HCT116 (cell line): ENCODE results near the gene TELO2. TPM values are rescaled to one million over a fixed set of nuclear protein-coding genes. Genes with fewer than 3 reads are reported as not detected.

Source experiments
- ATAC-seq: fragments of 200-7000 bp; cut with Tn5 transposase; 2 replicates; pipeline ENCODE4 v1.9.1; 2020; ENCODE audit warnings: mild to moderate bottlenecking, moderate library complexity
- BruUV-seq: library from RNA; stranded (reverse); fragments of 400-500 nt; replicated peaks from 2 replicates; lab custom pipeline; 2021; lab: Mats Ljungman, UMichigan
- CTCF ChIA-PET: fragments of 300-600 bp; sonication (Branson Sonifier 250); formaldehyde crosslinking; loops from one replicate; lab custom pipeline; 2021; ENCODE audit warnings: antibody characterized with exemption; lab: Charles Lee
- POLR2A ChIA-PET: fragments of 300-600, 350-600 bp; sonication (Branson Sonifier 250); formaldehyde crosslinking; loops from one replicate; lab custom pipeline; 2021; ENCODE audit warnings: antibody characterized with exemption; lab: Charles Lee
- RAD21 ChIA-PET, 2 experiments: fragments of 300-600 bp; sonication (Branson Sonifier 250); formaldehyde crosslinking; loops; one replicate each; lab custom pipeline; 2023; ENCODE audit warnings: low total read pairs in 2 of 2; ENCODE audit not compliant: uncharacterized antibody in 2 of 2, unreplicated experiment in 2 of 2, low non-redundant PET in 1 of 2; lab: Charles Lee
- DNase-seq: peaks from one replicate; pipeline ENCODE4 v3.0.0-alpha.2; 2010; ENCODE audit warnings: low read depth, low spot score
- H2AFZ ChIP-seq: fragments of 200-600 bp; shearing (Covaris generic), sonication (generic); 2 replicates; pipeline ENCODE4 v1.6.1; 2017; ENCODE audit warnings: low read depth, mixed run types, mixed read lengths, antibody characterized with exemption, low read length; ENCODE audit not compliant: poor library complexity, severe bottlenecking
- H3K27ac ChIP-seq: 2 replicates; pipeline ENCODE4 v1.5.1; 2012; ENCODE audit warnings: low read depth, low read length
- H3K27me3 ChIP-seq: fragments of 200-600 bp; sonication (generic); 2 replicates; pipeline ENCODE4 v1.6.1; 2016; ENCODE audit warnings: mixed run types, low read length, mixed read lengths; ENCODE audit not compliant: insufficient read depth
- H3K36me3 ChIP-seq, 2 experiments: fragments of 200-500 bp in 1 of 2; fragments of 200-600 bp in 1 of 2; sonication (Bioruptor generic) in 1 of 2; sonication (generic) in 1 of 2; 2 replicates each; pipeline versions ENCODE4 v1.5.1 to v1.6.1; 2014 to 2016; ENCODE audit warnings: low read length in 2 of 2, inconsistent platforms in 1 of 2, mixed read lengths in 1 of 2, mixed run types in 1 of 2; ENCODE audit not compliant: insufficient read depth in 2 of 2, control insufficient read depth in 1 of 2
- H3K4me1 ChIP-seq, 2 experiments: fragments of 200-600 bp in 1 of 2; sonication (generic) in 1 of 2; 2 replicates each; pipeline versions ENCODE4 v1.5.1 to v1.6.1; 2012 to 2017; ENCODE audit warnings: low read length in 2 of 2, inconsistent platforms in 1 of 2, mild to moderate bottlenecking in 1 of 2, mixed read lengths in 1 of 2, mixed run types in 1 of 2, moderate library complexity in 1 of 2; ENCODE audit not compliant: insufficient read depth in 2 of 2, control insufficient read depth in 1 of 2
- H3K4me2 ChIP-seq: fragments of 200-600 bp; sonication (generic); 2 replicates; pipeline ENCODE4 v1.6.1; 2017; ENCODE audit warnings: mixed run types, low read length, mixed read lengths
- H3K4me3 ChIP-seq, 2 experiments: fragments of 200-600 bp in 1 of 2; sonication (generic) in 1 of 2; replicated peaks in 1 of 2; 2 replicates each; pipeline ENCODE4 v1.5.1; 2011 to 2016; ENCODE audit warnings: low read length in 2 of 2, control low read depth in 1 of 2, low read depth in 1 of 2, mild to moderate bottlenecking in 1 of 2, mixed read lengths in 1 of 2, mixed run types in 1 of 2
- H3K79me2 ChIP-seq: fragments of 200-600 bp; sonication (generic); 2 replicates; pipeline ENCODE4 v1.6.1; 2017; ENCODE audit warnings: mild to moderate bottlenecking, mixed run types, low read length, moderate library complexity, mixed read lengths; ENCODE audit not compliant: insufficient read depth
- H3K9ac ChIP-seq: fragments of 200-600 bp; sonication (generic); 2 replicates; pipeline ENCODE4 v1.6.1; 2016; ENCODE audit warnings: low read length, mixed read lengths
- H3K9me2 ChIP-seq: fragments of 200-600 bp; sonication (generic), shearing (Covaris generic); 2 replicates; pipeline ENCODE4 v1.6.1; 2017; ENCODE audit warnings: mixed run types, mild to moderate bottlenecking, moderate library complexity; ENCODE audit not compliant: insufficient read depth
- H3K9me3 ChIP-seq, 2 experiments: fragments of 200-500 bp in 1 of 2; fragments of 200-600 bp in 1 of 2; sonication (Bioruptor generic) in 1 of 2; sonication (generic) in 1 of 2; 2 replicates each; pipeline ENCODE4 v1.6.1; 2014 to 2017; ENCODE audit warnings: low read length in 2 of 2, mixed read lengths in 2 of 2, inconsistent platforms in 1 of 2, low read depth in 1 of 2, mild to moderate bottlenecking in 1 of 2, mixed run types in 1 of 2, moderate library complexity in 1 of 2; ENCODE audit not compliant: control insufficient read depth in 1 of 2, insufficient read depth in 1 of 2
- H4K20me1 ChIP-seq: fragments of 200-600 bp; sonication (generic), shearing (Covaris generic); 2 replicates; pipeline ENCODE4 v1.6.1; 2017; ENCODE audit warnings: mixed run types, mild to moderate bottlenecking, moderate library complexity; ENCODE audit not compliant: insufficient read depth
- CBX3 ChIP-seq: IDR thresholded peaks from 2 replicates; pipeline ENCODE4 v1.6.1; 2012; ENCODE audit warnings: low read depth
- POLR2A ChIP-seq: IDR thresholded peaks from 2 replicates; pipeline ENCODE4 v1.7.0; 2011; ENCODE audit warnings: borderline replicate concordance; ENCODE audit not compliant: insufficient read depth, insufficient read length; ENCODE audit errors: extremely low read depth
- RAD21 ChIP-seq: IDR thresholded peaks from 2 replicates; pipeline ENCODE4 v1.6.1; 2012; ENCODE audit warnings: low read depth, mild to moderate bottlenecking
- SP1 ChIP-seq: IDR thresholded peaks from 2 replicates; pipeline ENCODE4 v1.6.1; 2012; ENCODE audit warnings: low read depth
- SRF ChIP-seq: IDR thresholded peaks from 2 replicates; pipeline ENCODE4 v1.6.1; 2012; ENCODE audit warnings: low read depth
- TCF7L2 ChIP-seq: IDR thresholded peaks from 2 replicates; pipeline ENCODE4 v1.7.0; 2011; ENCODE audit warnings: borderline replicate concordance, inconsistent platforms; ENCODE audit not compliant: insufficient read depth, insufficient read length; ENCODE audit errors: extremely low read depth
- ZFX ChIP-seq: fragments of 450-650 bp; IDR thresholded peaks from 2 replicates; pipeline ENCODE4 v1.6.1; 2017
- intact Hi-C: fragments of 100-400 bp; cut with micrococcal nuclease; formaldehyde crosslinking; loops from 2 replicates; pipeline ENCODE4 v1.10.0; 2022
- total RNA-seq: library from RNA; stranded (reverse); gene quantifications from one replicate; pipeline ENCODE4 v1.2.1, GENCODE V29; 2021; ENCODE audit not compliant: unreplicated experiment
- TF ChIP-seq, protein P1 (sequence below): IDR thresholded peaks from 2 replicates; pipeline ENCODE4 v1.6.1; 2011; ENCODE audit warnings: mild to moderate bottlenecking, low read length, moderate library complexity; ENCODE audit not compliant: insufficient replicate concordance; ENCODE audit errors: extremely low read depth
- TF ChIP-seq, protein P2 (sequence below): IDR thresholded peaks from 2 replicates; pipeline ENCODE4 v1.6.1; 2012
- TF ChIP-seq, protein P3 (sequence below): IDR thresholded peaks from 2 replicates; pipeline ENCODE4 v1.6.1; 2012

Gene TELO2
- total RNA-seq, 1 experiment from 2014 or later, result 74.3 TPM

DNA sequence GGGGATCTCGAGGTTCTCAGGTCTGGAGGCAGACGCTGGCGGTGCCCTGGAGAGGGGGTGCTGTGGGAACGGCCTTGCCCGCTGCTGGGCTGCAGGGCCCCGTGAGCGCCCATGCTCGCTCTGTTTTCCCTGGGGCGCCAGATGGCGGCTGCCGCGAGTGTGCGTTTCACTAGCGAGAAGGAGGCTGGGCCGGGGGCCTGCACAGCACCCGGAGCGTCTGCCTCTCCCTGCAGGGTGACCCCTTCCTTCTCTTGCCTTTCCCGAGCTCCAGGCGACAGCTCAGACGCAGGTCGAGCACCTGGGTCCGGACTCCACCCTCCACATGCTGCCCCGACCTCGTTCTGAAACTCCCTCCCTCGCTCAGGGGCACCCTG lies 2.7 kb downstream of the TELO2 start:
- H3K9ac ChIP-seq, result no peak overlapping the region
- BruUV-seq, result no TSS peak
- H3K4me3 ChIP-seq, result no peak overlapping the region
- peaks cover 38% of the 10 kb centered on the region for H3K79me2 ChIP-seq
- H3K36me3 ChIP-seq, result peaks cover 4 to 31% of the 10 kb centered on the region in 2 experiments; a peak in 3 of 4 replicates
- peaks cover 10 to 17% of the 10 kb centered on the region in 2 experiments for H3K4me1 ChIP-seq
- no peaks in the 10 kb centered on the region for H3K27me3 ChIP-seq
- H3K4me2 ChIP-seq, result no peak overlapping the region
- H2AFZ ChIP-seq, result no peak overlapping the region
- ChIA-PET RAD21 (no interaction called here), POLR2A (no interaction called here), CTCF (no interaction called here)
- no peak overlapping the region for H3K27ac ChIP-seq
- H3K9me2 ChIP-seq, result no peaks in the 10 kb centered on the region
- no peak for DNase-seq
- no peaks in the 10 kb centered on the region for H3K9me3 ChIP-seq
- intact Hi-C loops, result no loop called here
- TF ChIP-seq, protein P1, sequence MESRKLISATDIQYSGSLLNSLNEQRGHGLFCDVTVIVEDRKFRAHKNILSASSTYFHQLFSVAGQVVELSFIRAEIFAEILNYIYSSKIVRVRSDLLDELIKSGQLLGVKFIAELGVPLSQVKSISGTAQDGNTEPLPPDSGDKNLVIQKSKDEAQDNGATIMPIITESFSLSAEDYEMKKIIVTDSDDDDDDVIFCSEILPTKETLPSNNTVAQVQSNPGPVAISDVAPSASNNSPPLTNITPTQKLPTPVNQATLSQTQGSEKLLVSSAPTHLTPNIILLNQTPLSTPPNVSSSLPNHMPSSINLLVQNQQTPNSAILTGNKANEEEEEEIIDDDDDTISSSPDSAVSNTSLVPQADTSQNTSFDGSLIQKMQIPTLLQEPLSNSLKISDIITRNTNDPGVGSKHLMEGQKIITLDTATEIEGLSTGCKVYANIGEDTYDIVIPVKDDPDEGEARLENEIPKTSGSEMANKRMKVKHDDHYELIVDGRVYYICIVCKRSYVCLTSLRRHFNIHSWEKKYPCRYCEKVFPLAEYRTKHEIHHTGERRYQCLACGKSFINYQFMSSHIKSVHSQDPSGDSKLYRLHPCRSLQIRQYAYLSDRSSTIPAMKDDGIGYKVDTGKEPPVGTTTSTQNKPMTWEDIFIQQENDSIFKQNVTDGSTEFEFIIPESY, result no peak
- TF ChIP-seq, protein P2, sequence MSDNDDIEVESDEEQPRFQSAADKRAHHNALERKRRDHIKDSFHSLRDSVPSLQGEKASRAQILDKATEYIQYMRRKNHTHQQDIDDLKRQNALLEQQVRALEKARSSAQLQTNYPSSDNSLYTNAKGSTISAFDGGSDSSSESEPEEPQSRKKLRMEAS, result no peak
- ATAC-seq, result no peak
- no peaks in the 10 kb centered on the region for H4K20me1 ChIP-seq

DNA sequence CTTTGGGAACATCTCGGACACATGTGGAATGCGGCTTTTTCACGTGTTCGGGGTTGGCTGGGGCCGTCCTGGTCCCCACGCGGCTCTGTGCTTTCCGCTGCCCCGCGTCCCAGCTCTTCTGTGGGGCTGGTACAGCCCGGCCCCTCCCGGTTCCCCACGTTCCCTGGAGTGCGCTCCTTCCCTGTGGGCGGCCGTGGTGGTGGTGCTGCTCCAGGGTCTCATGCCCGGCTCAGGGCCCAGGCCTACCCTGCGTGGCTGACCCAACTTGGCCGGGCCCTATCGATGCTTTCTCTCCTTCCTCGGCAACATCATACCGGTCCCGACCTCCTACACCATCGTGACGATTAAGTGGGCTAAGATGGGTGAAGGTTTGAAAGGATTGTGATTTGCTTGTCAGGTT lies 3.3 kb downstream of the TELO2 start:
- no peaks in the 10 kb centered on the region for H3K27me3 ChIP-seq
- ATAC-seq (no peak), DNase-seq (no peak)
- peaks cover 6 to 37% of the 10 kb centered on the region in 2 experiments; a peak in 3 of 4 replicates for H3K36me3 ChIP-seq
- ChIA-PET CTCF (no interaction called here), RAD21 (no interaction called here), POLR2A (no interaction called here)
- H3K4me1 ChIP-seq, result peaks cover 10 to 17% of the 10 kb centered on the region in 2 experiments
- no peak overlapping the region for H3K27ac ChIP-seq
- H3K79me2 ChIP-seq, result peaks cover 38% of the 10 kb centered on the region
- no peaks in the 10 kb centered on the region for H4K20me1 ChIP-seq
- no peak overlapping the region for H3K4me3 ChIP-seq
- no peak overlapping the region for H3K4me2 ChIP-seq
- no peaks in the 10 kb centered on the region for H3K9me3 ChIP-seq
- H3K9me2 ChIP-seq, result no peaks in the 10 kb centered on the region
- TF ChIP-seq CBX3 (no peak), SRF (no peak), ZFX (no peak), SP1 (no peak), TCF7L2 (no peak), POLR2A (no peak), RAD21 (no peak)
- TF ChIP-seq, protein P3, sequence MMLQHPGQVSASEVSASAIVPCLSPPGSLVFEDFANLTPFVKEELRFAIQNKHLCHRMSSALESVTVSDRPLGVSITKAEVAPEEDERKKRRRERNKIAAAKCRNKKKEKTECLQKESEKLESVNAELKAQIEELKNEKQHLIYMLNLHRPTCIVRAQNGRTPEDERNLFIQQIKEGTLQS, result no peak
- TF ChIP-seq, protein P2, result no peak
- BruUV-seq, result no TSS peak
- no peak overlapping the region for H2AFZ ChIP-seq
- no peak overlapping the region for H3K9ac ChIP-seq
- intact Hi-C loops, result no loop called here
